HCT116 (cell line): ENCODE results near the gene YBEY. TPM values are rescaled to one million over a fixed set of nuclear protein-coding genes. Genes with fewer than 3 reads are reported as not detected.

Experiments
- ATAC-seq: fragments of 200-7000 bp; cut with Tn5 transposase; 2 replicates; pipeline ENCODE4 v1.9.1; 2020; ENCODE audit warnings: mild to moderate bottlenecking, moderate library complexity
- BruUV-seq: library from RNA; stranded (reverse); fragments of 400-500 nt; replicated peaks from 2 replicates; lab custom pipeline; 2021; lab: Mats Ljungman, UMichigan
- CTCF ChIA-PET: fragments of 300-600 bp; sonication (Branson Sonifier 250); formaldehyde crosslinking; loops from one replicate; lab custom pipeline; 2021; ENCODE audit warnings: antibody characterized with exemption; lab: Charles Lee
- POLR2A ChIA-PET: fragments of 300-600, 350-600 bp; sonication (Branson Sonifier 250); formaldehyde crosslinking; loops from one replicate; lab custom pipeline; 2021; ENCODE audit warnings: antibody characterized with exemption; lab: Charles Lee
- RAD21 ChIA-PET, 2 experiments: fragments of 300-600 bp; sonication (Branson Sonifier 250); formaldehyde crosslinking; loops; one replicate each; lab custom pipeline; 2023; ENCODE audit warnings: low total read pairs in 2 of 2; ENCODE audit not compliant: uncharacterized antibody in 2 of 2, unreplicated experiment in 2 of 2, low non-redundant PET in 1 of 2; lab: Charles Lee
- DNase-seq: peaks from one replicate; pipeline ENCODE4 v3.0.0-alpha.2; 2010; ENCODE audit warnings: low read depth, low spot score
- H2AFZ ChIP-seq: fragments of 200-600 bp; shearing (Covaris generic), sonication (generic); 2 replicates; pipeline ENCODE4 v1.6.1; 2017; ENCODE audit warnings: low read depth, mixed run types, mixed read lengths, antibody characterized with exemption, low read length; ENCODE audit not compliant: poor library complexity, severe bottlenecking
- H3K27ac ChIP-seq: 2 replicates; pipeline ENCODE4 v1.5.1; 2012; ENCODE audit warnings: low read depth, low read length
- H3K27me3 ChIP-seq: fragments of 200-600 bp; sonication (generic); 2 replicates; pipeline ENCODE4 v1.6.1; 2016; ENCODE audit warnings: mixed run types, low read length, mixed read lengths; ENCODE audit not compliant: insufficient read depth
- H3K36me3 ChIP-seq, 2 experiments: fragments of 200-500 bp in 1 of 2; fragments of 200-600 bp in 1 of 2; sonication (Bioruptor generic) in 1 of 2; sonication (generic) in 1 of 2; 2 replicates each; pipeline versions ENCODE4 v1.5.1 to v1.6.1; 2014 to 2016; ENCODE audit warnings: low read length in 2 of 2, inconsistent platforms in 1 of 2, mixed read lengths in 1 of 2, mixed run types in 1 of 2; ENCODE audit not compliant: insufficient read depth in 2 of 2, control insufficient read depth in 1 of 2
- H3K4me1 ChIP-seq, 2 experiments: fragments of 200-600 bp in 1 of 2; sonication (generic) in 1 of 2; 2 replicates each; pipeline versions ENCODE4 v1.5.1 to v1.6.1; 2012 to 2017; ENCODE audit warnings: low read length in 2 of 2, inconsistent platforms in 1 of 2, mild to moderate bottlenecking in 1 of 2, mixed read lengths in 1 of 2, mixed run types in 1 of 2, moderate library complexity in 1 of 2; ENCODE audit not compliant: insufficient read depth in 2 of 2, control insufficient read depth in 1 of 2
- H3K4me2 ChIP-seq: fragments of 200-600 bp; sonication (generic); 2 replicates; pipeline ENCODE4 v1.6.1; 2017; ENCODE audit warnings: mixed run types, low read length, mixed read lengths
- H3K4me3 ChIP-seq, 2 experiments: fragments of 200-600 bp in 1 of 2; sonication (generic) in 1 of 2; replicated peaks in 1 of 2; 2 replicates each; pipeline ENCODE4 v1.5.1; 2011 to 2016; ENCODE audit warnings: low read length in 2 of 2, control low read depth in 1 of 2, low read depth in 1 of 2, mild to moderate bottlenecking in 1 of 2, mixed read lengths in 1 of 2, mixed run types in 1 of 2
- H3K79me2 ChIP-seq: fragments of 200-600 bp; sonication (generic); 2 replicates; pipeline ENCODE4 v1.6.1; 2017; ENCODE audit warnings: mild to moderate bottlenecking, mixed run types, low read length, moderate library complexity, mixed read lengths; ENCODE audit not compliant: insufficient read depth
- H3K9ac ChIP-seq: fragments of 200-600 bp; sonication (generic); 2 replicates; pipeline ENCODE4 v1.6.1; 2016; ENCODE audit warnings: low read length, mixed read lengths
- H3K9me2 ChIP-seq: fragments of 200-600 bp; sonication (generic), shearing (Covaris generic); 2 replicates; pipeline ENCODE4 v1.6.1; 2017; ENCODE audit warnings: mixed run types, mild to moderate bottlenecking, moderate library complexity; ENCODE audit not compliant: insufficient read depth
- H3K9me3 ChIP-seq, 2 experiments: fragments of 200-500 bp in 1 of 2; fragments of 200-600 bp in 1 of 2; sonication (Bioruptor generic) in 1 of 2; sonication (generic) in 1 of 2; 2 replicates each; pipeline ENCODE4 v1.6.1; 2014 to 2017; ENCODE audit warnings: low read length in 2 of 2, mixed read lengths in 2 of 2, inconsistent platforms in 1 of 2, low read depth in 1 of 2, mild to moderate bottlenecking in 1 of 2, mixed run types in 1 of 2, moderate library complexity in 1 of 2; ENCODE audit not compliant: control insufficient read depth in 1 of 2, insufficient read depth in 1 of 2
- H4K20me1 ChIP-seq: fragments of 200-600 bp; sonication (generic), shearing (Covaris generic); 2 replicates; pipeline ENCODE4 v1.6.1; 2017; ENCODE audit warnings: mixed run types, mild to moderate bottlenecking, moderate library complexity; ENCODE audit not compliant: insufficient read depth
- CEBPB ChIP-seq: IDR thresholded peaks from 2 replicates; pipeline ENCODE4 v1.6.1; 2012; ENCODE audit warnings: low read depth
- EGR1 ChIP-seq: IDR thresholded peaks from 2 replicates; pipeline ENCODE4 v1.6.1; 2012; ENCODE audit warnings: low read depth
- ELF1 ChIP-seq: IDR thresholded peaks from 2 replicates; pipeline ENCODE4 v1.6.1; 2012; ENCODE audit warnings: low read depth, borderline replicate concordance
- EZH2 ChIP-seq: fragments of 200-600 bp; sonication (generic); IDR thresholded peaks from 2 replicates; pipeline ENCODE4 v1.6.1; 2017; ENCODE audit warnings: antibody characterized with exemption, mixed run types
- FOSL1 ChIP-seq: IDR thresholded peaks from 2 replicates; pipeline ENCODE4 v1.6.1; 2012; ENCODE audit warnings: low read depth
- JUND ChIP-seq: IDR thresholded peaks from 2 replicates; pipeline ENCODE4 v1.6.1; 2012
- POLR2A ChIP-seq: IDR thresholded peaks from 2 replicates; pipeline ENCODE4 v1.7.0; 2011; ENCODE audit warnings: borderline replicate concordance; ENCODE audit not compliant: insufficient read depth, insufficient read length; ENCODE audit errors: extremely low read depth
- POLR2AphosphoS5 ChIP-seq: IDR thresholded peaks from 2 replicates; pipeline ENCODE4 v1.6.1; 2011; ENCODE audit warnings: mild to moderate bottlenecking, low read depth, low read length, moderate library complexity
- RAD21 ChIP-seq: IDR thresholded peaks from 2 replicates; pipeline ENCODE4 v1.6.1; 2012; ENCODE audit warnings: low read depth, mild to moderate bottlenecking
- SIN3A ChIP-seq: IDR thresholded peaks from 2 replicates; pipeline ENCODE4 v1.6.1; 2012; ENCODE audit warnings: low read depth
- SP1 ChIP-seq: IDR thresholded peaks from 2 replicates; pipeline ENCODE4 v1.6.1; 2012; ENCODE audit warnings: low read depth
- SRF ChIP-seq: IDR thresholded peaks from 2 replicates; pipeline ENCODE4 v1.6.1; 2012; ENCODE audit warnings: low read depth
- TCF7L2 ChIP-seq: IDR thresholded peaks from 2 replicates; pipeline ENCODE4 v1.7.0; 2011; ENCODE audit warnings: borderline replicate concordance, inconsistent platforms; ENCODE audit not compliant: insufficient read depth, insufficient read length; ENCODE audit errors: extremely low read depth
- ZNF274 ChIP-seq: fragments of 200-500 bp; sonication (Bioruptor generic); IDR thresholded peaks from 2 replicates; pipeline ENCODE4 v1.6.1; 2014; ENCODE audit warnings: mild to moderate bottlenecking, low read depth, low read length, inconsistent platforms
- intact Hi-C: fragments of 100-400 bp; cut with micrococcal nuclease; formaldehyde crosslinking; loops from 2 replicates; pipeline ENCODE4 v1.10.0; 2022
- total RNA-seq: library from RNA; stranded (reverse); gene quantifications from one replicate; pipeline ENCODE4 v1.2.1, GENCODE V29; 2021; ENCODE audit not compliant: unreplicated experiment
- TF ChIP-seq, protein P1 (sequence below): IDR thresholded peaks from 2 replicates; pipeline ENCODE4 v1.6.1; 2012
- TF ChIP-seq, protein P2 (sequence below): IDR thresholded peaks from 2 replicates; pipeline ENCODE4 v1.6.1; 2012
- TF ChIP-seq, protein P3 (sequence below): IDR thresholded peaks from 2 replicates; pipeline ENCODE4 v1.6.1; 2012; ENCODE audit warnings: low read depth

The YBEY gene
- total RNA-seq, 1 experiment from 2014 or later, result 31.5 TPM

DNA sequence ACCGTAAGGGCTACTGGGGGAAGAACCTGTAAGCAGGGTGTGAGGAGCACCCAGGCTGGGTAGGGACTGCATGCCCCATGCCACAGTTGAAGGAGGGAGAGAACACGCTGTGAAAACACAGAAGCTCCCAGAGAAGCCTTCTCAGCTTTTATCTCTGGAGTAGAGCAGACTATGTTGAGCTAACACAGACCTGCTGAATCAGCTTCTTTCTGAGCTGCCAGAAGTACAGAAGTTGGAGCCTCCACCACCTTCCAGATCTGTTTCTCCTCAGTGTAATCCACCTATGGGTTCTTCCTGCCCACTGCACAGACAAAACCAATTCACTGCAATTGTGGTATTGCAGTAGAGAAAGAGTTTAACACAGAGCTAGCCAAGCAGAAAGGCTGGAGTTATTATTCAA, 5.4 kb downstream of the YBEY start:
- DNase-seq (no peak), ATAC-seq (no peak)
- Histone ChIP-seq H3K9ac (no peak overlapping the region), H3K79me2 (peaks cover 10% of the 10 kb centered on the region), H3K36me3 (peaks cover 4 to 10% of the 10 kb centered on the region in 2 experiments; a peak in 2 of 4 replicates), H3K4me2 (no peak overlapping the region), H3K27ac (no peak overlapping the region), H3K9me2 (no peaks in the 10 kb centered on the region), H3K4me1 (peaks cover 0 to 9% of the 10 kb centered on the region in 2 experiments; a peak in 2 of 4 replicates), H4K20me1 (no peaks in the 10 kb centered on the region), H3K27me3 (no peaks in the 10 kb centered on the region), H3K4me3 (no peak overlapping the region), H2AFZ (no peak overlapping the region), H3K9me3 (no peaks in the 10 kb centered on the region)
- CTCF ChIA-PET, result no interaction called here
- intact Hi-C loops, result no loop called here
- RAD21 ChIA-PET, result no interaction called here
- TF ChIP-seq, protein P1, sequence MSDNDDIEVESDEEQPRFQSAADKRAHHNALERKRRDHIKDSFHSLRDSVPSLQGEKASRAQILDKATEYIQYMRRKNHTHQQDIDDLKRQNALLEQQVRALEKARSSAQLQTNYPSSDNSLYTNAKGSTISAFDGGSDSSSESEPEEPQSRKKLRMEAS, result no peak
- TF ChIP-seq SRF (no peak), RAD21 (no peak), EZH2 (no peak), ELF1 (no peak), SP1 (no peak), ZNF274 (no peak), EGR1 (no peak), FOSL1 (no peak), CEBPB (no peak), JUND (no peak), POLR2A (no peak), SIN3A (no peak), POLR2AphosphoS5 (no peak), TCF7L2 (no peak)
- TF ChIP-seq, protein P2, sequence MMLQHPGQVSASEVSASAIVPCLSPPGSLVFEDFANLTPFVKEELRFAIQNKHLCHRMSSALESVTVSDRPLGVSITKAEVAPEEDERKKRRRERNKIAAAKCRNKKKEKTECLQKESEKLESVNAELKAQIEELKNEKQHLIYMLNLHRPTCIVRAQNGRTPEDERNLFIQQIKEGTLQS, result no peak
- TF ChIP-seq, protein P3, sequence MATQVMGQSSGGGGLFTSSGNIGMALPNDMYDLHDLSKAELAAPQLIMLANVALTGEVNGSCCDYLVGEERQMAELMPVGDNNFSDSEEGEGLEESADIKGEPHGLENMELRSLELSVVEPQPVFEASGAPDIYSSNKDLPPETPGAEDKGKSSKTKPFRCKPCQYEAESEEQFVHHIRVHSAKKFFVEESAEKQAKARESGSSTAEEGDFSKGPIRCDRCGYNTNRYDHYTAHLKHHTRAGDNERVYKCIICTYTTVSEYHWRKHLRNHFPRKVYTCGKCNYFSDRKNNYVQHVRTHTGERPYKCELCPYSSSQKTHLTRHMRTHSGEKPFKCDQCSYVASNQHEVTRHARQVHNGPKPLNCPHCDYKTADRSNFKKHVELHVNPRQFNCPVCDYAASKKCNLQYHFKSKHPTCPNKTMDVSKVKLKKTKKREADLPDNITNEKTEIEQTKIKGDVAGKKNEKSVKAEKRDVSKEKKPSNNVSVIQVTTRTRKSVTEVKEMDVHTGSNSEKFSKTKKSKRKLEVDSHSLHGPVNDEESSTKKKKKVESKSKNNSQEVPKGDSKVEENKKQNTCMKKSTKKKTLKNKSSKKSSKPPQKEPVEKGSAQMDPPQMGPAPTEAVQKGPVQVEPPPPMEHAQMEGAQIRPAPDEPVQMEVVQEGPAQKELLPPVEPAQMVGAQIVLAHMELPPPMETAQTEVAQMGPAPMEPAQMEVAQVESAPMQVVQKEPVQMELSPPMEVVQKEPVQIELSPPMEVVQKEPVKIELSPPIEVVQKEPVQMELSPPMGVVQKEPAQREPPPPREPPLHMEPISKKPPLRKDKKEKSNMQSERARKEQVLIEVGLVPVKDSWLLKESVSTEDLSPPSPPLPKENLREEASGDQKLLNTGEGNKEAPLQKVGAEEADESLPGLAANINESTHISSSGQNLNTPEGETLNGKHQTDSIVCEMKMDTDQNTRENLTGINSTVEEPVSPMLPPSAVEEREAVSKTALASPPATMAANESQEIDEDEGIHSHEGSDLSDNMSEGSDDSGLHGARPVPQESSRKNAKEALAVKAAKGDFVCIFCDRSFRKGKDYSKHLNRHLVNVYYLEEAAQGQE, result no peak
- BruUV-seq, result no TSS peak
- POLR2A ChIA-PET, result no interaction called here
